Hepatocyte (in vitro differentiated cells): ENCODE data around the gene PIGU. TPM values are rescaled to one million over a fixed set of nuclear protein-coding genes. Genes with fewer than 3 reads are reported as not detected.

Experiments used
- DNase-seq: peaks from one replicate; pipeline ENCODE4 v3.0.0-alpha.2; 2016; ENCODE audit warnings: low spot score
- H2AFZ ChIP-seq: fragments of 200-600 bp; sonication (generic); 2 replicates; pipeline ENCODE4 v1.6.0; 2016; ENCODE audit warnings: antibody characterized with exemption, mild to moderate bottlenecking
- H3K27ac ChIP-seq: fragments of 200-600 bp; sonication (generic); 2 replicates; pipeline ENCODE4 v1.5.1; 2016; ENCODE audit warnings: mild to moderate bottlenecking
- H3K27me3 ChIP-seq: fragments of 200-600 bp; sonication (generic); 2 replicates; pipeline ENCODE4 v1.6.1; 2016
- H3K36me3 ChIP-seq: fragments of 200-600 bp; sonication (generic); replicated peaks from 2 replicates; pipeline ENCODE4 v1.5.1; 2016; ENCODE audit warnings: low read depth; ENCODE audit not compliant: insufficient read depth
- H3K4me1 ChIP-seq: fragments of 200-600 bp; sonication (generic); 2 replicates; pipeline ENCODE4 v1.5.1; 2016; ENCODE audit warnings: mild to moderate bottlenecking, moderate library complexity; ENCODE audit not compliant: insufficient read depth
- H3K4me2 ChIP-seq: fragments of 200-600 bp; sonication (generic); 2 replicates; pipeline ENCODE4 v1.6.0; 2016
- H3K4me3 ChIP-seq: fragments of 200-600 bp; sonication (generic); 2 replicates; pipeline ENCODE4 v1.5.1; 2016; ENCODE audit warnings: mild to moderate bottlenecking
- H3K79me2 ChIP-seq: fragments of 200-600 bp; sonication (generic); 2 replicates; pipeline ENCODE4 v1.6.0; 2017; ENCODE audit warnings: mild to moderate bottlenecking
- H3K9me2 ChIP-seq: fragments of 200-600 bp; sonication (generic); replicated peaks from 2 replicates; pipeline ENCODE4 v1.6.0; 2017; ENCODE audit warnings: mild to moderate bottlenecking; ENCODE audit not compliant: insufficient read depth
- H3K9me3 ChIP-seq: fragments of 200-600 bp; sonication (generic); 2 replicates; pipeline ENCODE4 v1.5.1; 2016; ENCODE audit warnings: low read depth, mild to moderate bottlenecking
- H4K20me1 ChIP-seq: fragments of 200-600 bp; sonication (generic); 2 replicates; pipeline ENCODE4 v1.6.0; 2016; ENCODE audit warnings: mild to moderate bottlenecking; ENCODE audit not compliant: insufficient read depth, poor library complexity, severe bottlenecking
- EZH2 ChIP-seq: fragments of 200-600 bp; sonication (generic); IDR thresholded peaks from 2 replicates; pipeline ENCODE4 v1.6.1; 2016; ENCODE audit warnings: antibody characterized with exemption, mild to moderate bottlenecking, borderline replicate concordance
- EZH2phosphoT487 ChIP-seq: fragments of 200-600 bp; sonication (generic); IDR thresholded peaks from one replicate; pipeline ENCODE4 v1.6.1; 2018; ENCODE audit warnings: antibody characterized with exemption, mild to moderate bottlenecking, low read depth, moderate library complexity; ENCODE audit not compliant: unreplicated experiment, severe bottlenecking
- WGBS: methylation state at CpG from one replicate; pipeline ENCODE4 v1.1.6; 2016; ENCODE audit warnings: low lambda C conversion rate; ENCODE audit errors: missing lambda C conversion rate; 5-methylcytosine and 5-hydroxymethylcytosine counted together
- polyA plus RNA-seq: library from polyadenylated mRNA; unstranded; fragments of >200 nt; fragmentation: Nextera tagmentation; extraction: Ambion mirVana; gene quantifications from 2 replicates; pipeline ENCODE4 v1.2.1, GENCODE V29; 2016
- total RNA-seq: library from RNA; depleted of rRNA; stranded (reverse); fragments of >200 nt; gene quantifications from 2 replicates; pipeline ENCODE4 v1.2.3, GENCODE V29; 2014
- TF ChIP-seq, protein P1 (sequence below): fragments of 200-600 bp; sonication (generic); IDR thresholded peaks from 2 replicates; pipeline ENCODE4 v1.5.1; 2016; ENCODE audit warnings: antibody characterized with exemption, mild to moderate bottlenecking; ENCODE audit not compliant: poor library complexity

The PIGU gene
- total and polyA plus RNA-seq, 2 experiments from 2014 or later = 19.3 to 31.5 TPM

DNA sequence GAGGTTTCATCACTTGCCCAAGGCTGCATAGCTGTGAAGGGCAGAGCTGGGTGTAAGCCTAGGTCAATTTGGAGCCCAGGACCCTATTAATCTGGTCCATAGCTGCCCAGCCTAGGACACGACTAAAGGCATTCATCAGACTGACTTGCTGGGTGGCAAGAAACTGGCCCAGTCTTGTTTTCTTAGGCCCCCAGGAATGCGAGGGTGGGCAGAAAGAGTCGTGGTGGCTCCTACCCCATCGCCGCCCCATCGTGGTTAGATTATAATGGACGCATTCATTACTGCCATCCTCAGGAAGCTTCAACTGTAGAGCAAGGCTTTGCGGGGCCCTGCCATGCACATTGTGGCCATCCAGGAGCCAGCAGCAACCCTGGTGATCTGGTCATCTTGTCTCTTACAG is 144.6 kb downstream of the PIGU start:
- peaks cover 13% of the 10 kb centered on the region for H4K20me1 ChIP-seq
- H3K27me3 ChIP-seq = no peaks in the 10 kb centered on the region
- no peaks in the 10 kb centered on the region for H3K36me3 ChIP-seq
- peaks cover 1% of the 10 kb centered on the region for H3K4me1 ChIP-seq
- no peak for DNase-seq
- H3K27ac ChIP-seq = no peak overlapping the region
- 94% methylated on average over 8 of the region's 8 CpGs for WGBS
- no peak overlapping the region for H3K4me3 ChIP-seq
- peaks cover 35% of the 10 kb centered on the region for H3K79me2 ChIP-seq
- no peak overlapping the region for H2AFZ ChIP-seq
- TF ChIP-seq EZH2phosphoT487 (no peak), EZH2 (no peak)
- TF ChIP-seq, protein P1, sequence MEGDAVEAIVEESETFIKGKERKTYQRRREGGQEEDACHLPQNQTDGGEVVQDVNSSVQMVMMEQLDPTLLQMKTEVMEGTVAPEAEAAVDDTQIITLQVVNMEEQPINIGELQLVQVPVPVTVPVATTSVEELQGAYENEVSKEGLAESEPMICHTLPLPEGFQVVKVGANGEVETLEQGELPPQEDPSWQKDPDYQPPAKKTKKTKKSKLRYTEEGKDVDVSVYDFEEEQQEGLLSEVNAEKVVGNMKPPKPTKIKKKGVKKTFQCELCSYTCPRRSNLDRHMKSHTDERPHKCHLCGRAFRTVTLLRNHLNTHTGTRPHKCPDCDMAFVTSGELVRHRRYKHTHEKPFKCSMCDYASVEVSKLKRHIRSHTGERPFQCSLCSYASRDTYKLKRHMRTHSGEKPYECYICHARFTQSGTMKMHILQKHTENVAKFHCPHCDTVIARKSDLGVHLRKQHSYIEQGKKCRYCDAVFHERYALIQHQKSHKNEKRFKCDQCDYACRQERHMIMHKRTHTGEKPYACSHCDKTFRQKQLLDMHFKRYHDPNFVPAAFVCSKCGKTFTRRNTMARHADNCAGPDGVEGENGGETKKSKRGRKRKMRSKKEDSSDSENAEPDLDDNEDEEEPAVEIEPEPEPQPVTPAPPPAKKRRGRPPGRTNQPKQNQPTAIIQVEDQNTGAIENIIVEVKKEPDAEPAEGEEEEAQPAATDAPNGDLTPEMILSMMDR = no peak
- no peaks in the 10 kb centered on the region for H3K9me2 ChIP-seq
- no peak overlapping the region for H3K4me2 ChIP-seq
- H3K9me3 ChIP-seq = no peaks in the 10 kb centered on the region

DNA sequence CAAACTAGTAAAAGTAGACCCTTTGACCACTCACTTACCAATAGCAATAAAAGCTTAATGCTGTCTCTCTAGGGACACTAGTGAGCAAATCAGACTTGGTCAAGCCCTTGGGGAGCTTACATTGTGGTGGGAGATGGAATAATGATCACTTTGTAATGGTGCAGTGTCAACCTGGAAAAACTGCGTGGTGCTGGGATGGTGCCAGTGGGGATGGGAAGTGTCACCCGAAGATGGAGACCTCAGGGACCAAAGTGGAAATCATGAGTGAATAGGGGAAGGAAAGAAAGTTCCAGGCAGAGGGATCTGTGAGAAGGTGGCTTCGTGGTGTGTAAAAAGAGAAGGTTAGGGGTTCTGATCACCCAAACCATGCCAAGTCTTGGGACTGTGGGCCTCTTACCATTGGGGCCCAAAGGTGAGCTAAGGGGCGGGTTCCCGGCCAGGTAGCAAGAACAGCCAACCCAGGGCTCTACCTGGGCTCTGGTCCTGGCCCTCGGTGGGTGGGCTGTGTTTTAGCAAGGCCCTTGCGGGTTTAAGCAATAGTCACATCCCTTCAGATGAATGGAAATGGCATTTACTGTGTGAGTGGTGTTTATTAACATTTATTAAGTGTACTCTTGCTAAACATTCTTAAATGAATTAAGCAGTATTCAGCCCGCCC is 145.2 kb downstream of the PIGU start:
- DNase-seq = no peak
- Histone ChIP-seq H4K20me1 (peaks cover 13% of the 10 kb centered on the region), H3K27me3 (no peaks in the 10 kb centered on the region), H3K9me3 (no peaks in the 10 kb centered on the region), H3K4me2 (no peak overlapping the region), H3K36me3 (no peaks in the 10 kb centered on the region), H3K9me2 (no peaks in the 10 kb centered on the region), H3K4me3 (no peak overlapping the region), H2AFZ (no peak overlapping the region), H3K79me2 (peaks cover 41% of the 10 kb centered on the region), H3K27ac (no peak overlapping the region), H3K4me1 (peaks cover 7% of the 10 kb centered on the region)
- TF ChIP-seq EZH2phosphoT487 (no peak), EZH2 (no peak)
- TF ChIP-seq, protein P1 = no peak
- 96% methylated on average over 8 of the region's 8 CpGs for WGBS

DNA sequence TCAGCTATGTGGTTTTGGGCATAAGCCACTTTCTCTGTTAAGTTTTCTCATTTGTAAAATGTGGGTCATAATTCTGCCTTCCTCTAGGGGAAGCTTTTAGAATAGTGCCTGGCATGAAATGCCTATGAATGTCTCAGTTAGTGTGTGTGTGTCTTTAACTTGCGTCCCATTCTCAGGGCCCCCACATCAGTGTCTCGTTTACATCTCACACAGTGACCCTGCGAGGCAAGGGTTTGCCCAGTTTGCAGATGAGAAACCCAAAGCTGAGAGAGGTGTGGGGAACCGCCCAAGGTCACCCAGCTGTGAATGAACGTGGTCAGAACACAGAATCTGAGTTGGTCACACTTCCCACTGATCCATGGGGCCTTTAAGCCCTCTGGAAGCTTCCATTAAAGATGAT is 146.6 kb downstream of the PIGU start:
- H4K20me1 ChIP-seq = peaks cover 13% of the 10 kb centered on the region
- no peak overlapping the region for H3K4me2 ChIP-seq
- peaks cover 44% of the 10 kb centered on the region for H3K79me2 ChIP-seq
- WGBS = 92% methylated on average over 5 of the region's 5 CpGs
- no peaks in the 10 kb centered on the region for H3K9me2 ChIP-seq
- TF ChIP-seq EZH2phosphoT487 (no peak), EZH2 (no peak)
- TF ChIP-seq, protein P1 = no peak
- H3K36me3 ChIP-seq = no peaks in the 10 kb centered on the region
- H3K27ac ChIP-seq = no peak overlapping the region
- no peaks in the 10 kb centered on the region for H3K27me3 ChIP-seq
- no peaks in the 10 kb centered on the region for H3K9me3 ChIP-seq
- DNase-seq = no peak
- H3K4me3 ChIP-seq = no peak overlapping the region
- H3K4me1 ChIP-seq = peaks cover 19% of the 10 kb centered on the region
- H2AFZ ChIP-seq = no peak overlapping the region
